Small intestine (tissue), 7 donors: ENCODE data around the gene TLR1. TPM values are rescaled to one million over a fixed set of nuclear protein-coding genes. Genes with fewer than 3 reads are reported as not detected.

Experiments
- DNase-seq, 2 donors: peaks; one replicate each; pipeline versions ENCODE4 v3.0.0 to v3.0.0-alpha.2; 2013
- FAIRE-seq: peaks from 2 replicates; lab custom pipeline; 2012; peaks lifted over from hg19 to GRCh38; lab: Jason Lieb, UNC
- H3K27ac ChIP-seq, 3 donors: one replicate each; pipeline ENCODE4 v1.5.1; 2013; ENCODE audit warnings: low read length in 2 of 3, mild to moderate bottlenecking in 2 of 3, control low read depth in 1 of 3, inconsistent platforms in 1 of 3, low read depth in 1 of 3, moderate library complexity in 1 of 3
- H3K27me3 ChIP-seq, 3 donors: one replicate each; pipeline ENCODE4 v1.6.1; 2013; ENCODE audit warnings: low read length in 3 of 3, inconsistent platforms in 1 of 3; ENCODE audit not compliant: control insufficient read depth in 3 of 3, insufficient read depth in 3 of 3
- H3K36me3 ChIP-seq, 3 donors: one replicate each; pipeline ENCODE4 v1.6.1; 2013; ENCODE audit warnings: low read length in 3 of 3, inconsistent platforms in 1 of 3, low read depth in 1 of 3, mild to moderate bottlenecking in 1 of 3, moderate library complexity in 1 of 3; ENCODE audit not compliant: control insufficient read depth in 3 of 3, insufficient read depth in 2 of 3
- H3K4me1 ChIP-seq, 3 donors: one replicate each; pipeline ENCODE4 v1.6.1; 2013; ENCODE audit warnings: low read length in 2 of 3, inconsistent platforms in 1 of 3, low read depth in 1 of 3, mild to moderate bottlenecking in 1 of 3, moderate library complexity in 1 of 3; ENCODE audit not compliant: control insufficient read depth in 3 of 3, insufficient read depth in 2 of 3
- H3K4me3 ChIP-seq, 3 donors: one replicate each; pipeline ENCODE4 v1.5.1; 2013; ENCODE audit warnings: low read length in 3 of 3, control low read depth in 1 of 3, inconsistent platforms in 1 of 3, low read depth in 1 of 3, mild to moderate bottlenecking in 1 of 3, moderate library complexity in 1 of 3
- H3K9me3 ChIP-seq, 2 donors: one replicate each; pipeline ENCODE4 v1.6.1; 2013; ENCODE audit warnings: low read depth in 1 of 2, low read length in 1 of 2; ENCODE audit not compliant: control insufficient read depth in 2 of 2, insufficient read depth in 1 of 2
- WGBS, 3 donors: extraction: QIAGEN DNeasy Blood & Tissue Kit; methylation state at CpG; one replicate each; pipeline ENCODE4 v1.1.7; 2013; 5-methylcytosine and 5-hydroxymethylcytosine counted together
- polyA plus RNA-seq, 4 donors: library from polyadenylated mRNA; stranded (reverse) in 3 of 4; unstranded in 1 of 4; fragments of 200-250 nt in 3 of 4; fragments of 120-200 nt in 1 of 4; gene quantifications; one replicate each; pipeline versions ENCODE4 v1.2.1 to v1.2.3, GENCODE V29; 2013
- donor health status: healthy with polysubstance abuse.
- donor health status: control.
- donor health status: control.
- donor health status: Bipolar disorder and iron deficiency.
- donor health status: healthy.

TLR1 gene
- polyA plus RNA-seq, 4 donors, result 0.54 to 4.6 (median 1.8) TPM

- no peaks in the 10 kb centered on the region for H3K36me3 ChIP-seq
- DNase-seq, result no peak
- no peak for FAIRE-seq
- H3K4me1 ChIP-seq, result no peaks in the 10 kb centered on the region
- 92 to 96% (median 94%) methylated on average over 3 of the region's 3 CpGs for WGBS, 3 donors
- no peak overlapping the region for H3K4me3 ChIP-seq
- peaks cover 0 to 3% (median 0%) of the 10 kb centered on the region in 3 donors for H3K27me3 ChIP-seq
- H3K9me3 ChIP-seq, result peaks cover 0 to 5% of the 10 kb centered on the region in 2 donors
- H3K27ac ChIP-seq, result no peak overlapping the region
Measured at GRCh38 chr4:38765382-38765781, 39.2 kb downstream of the TLR1 start.

GRCh38 chr4:38764277-38764676 is 40.3 kb downstream of the TLR1 start:
- Histone ChIP-seq H3K36me3 (no peaks in the 10 kb centered on the region), H3K27me3 (peaks cover 0 to 3% (median 0%) of the 10 kb centered on the region in 3 donors), H3K4me1 (peaks cover 0 to 2% (median 0%) of the 10 kb centered on the region in 3 donors), H3K27ac (no peak overlapping the region), H3K9me3 (peaks cover 0 to 5% of the 10 kb centered on the region in 2 donors), H3K4me3 (no peak overlapping the region)
- DNase-seq (no peak), FAIRE-seq (no peak)
- 91 to 99% (median 97%) methylated on average over 3 of the region's 3 CpGs for WGBS, 3 donors

DNA sequence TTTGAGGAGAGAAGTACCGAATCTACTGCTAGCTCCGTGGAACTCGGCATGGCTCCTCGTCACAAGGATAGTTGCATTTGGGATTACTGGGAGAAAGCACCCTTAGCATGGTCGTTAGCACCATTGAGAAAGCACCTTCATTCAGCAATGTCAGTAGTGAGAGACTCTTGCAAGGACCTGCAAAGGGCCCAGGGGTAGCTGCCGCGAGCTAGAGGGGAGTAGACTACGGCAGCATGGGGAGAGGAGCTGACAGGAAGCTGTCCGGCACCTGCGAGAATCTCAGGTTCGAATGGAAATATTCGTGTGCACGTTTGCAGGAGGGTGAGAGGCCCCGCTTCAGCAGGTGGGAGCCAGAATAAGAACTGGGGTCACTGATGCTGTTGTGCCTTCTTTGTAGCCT is 42.0 kb downstream of the TLR1 start:
- peaks cover 0 to 3% (median 0%) of the 10 kb centered on the region in 3 donors for H3K4me1 ChIP-seq
- 86 to 95% (median 90%) methylated on average over 14 of the region's 14 CpGs for WGBS, 3 donors
- H3K4me3 ChIP-seq, result no peak overlapping the region
- H3K27ac ChIP-seq, result no peak overlapping the region
- no peaks in the 10 kb centered on the region for H3K36me3 ChIP-seq
- H3K9me3 ChIP-seq, result peaks cover 0 to 5% of the 10 kb centered on the region in 2 donors
- H3K27me3 ChIP-seq, result no peaks in the 10 kb centered on the region
- FAIRE-seq (no peak), DNase-seq (no peak)

GRCh38 chr4:38759790-38760122 is 44.8 kb downstream of the TLR1 start:
- FAIRE-seq (no peak), DNase-seq (no peak)
- Histone ChIP-seq H3K27me3 (no peaks in the 10 kb centered on the region), H3K4me1 (peaks cover 0 to 3% (median 0%) of the 10 kb centered on the region in 3 donors), H3K4me3 (no peak overlapping the region), H3K9me3 (no peaks in the 10 kb centered on the region), H3K36me3 (no peaks in the 10 kb centered on the region), H3K27ac (no peak overlapping the region)
- WGBS, 3 donors, result 87 to 94% (median 90%) methylated on average over 1 of the region's 1 CpG

GRCh38 chr4:38759113-38759789 is 45.3 kb downstream of the TLR1 start:
- peaks cover 0 to 3% (median 0%) of the 10 kb centered on the region in 3 donors for H3K4me1 ChIP-seq
- no peaks in the 10 kb centered on the region for H3K27me3 ChIP-seq
- no peak overlapping the region for H3K4me3 ChIP-seq
- WGBS, 3 donors, result 11 to 15% (median 11%) methylated on average over 8 of the region's 8 CpGs
- DNase-seq, result peak; percentile 59 to 62
- H3K36me3 ChIP-seq, result no peaks in the 10 kb centered on the region
- FAIRE-seq, result no peak
- no peaks in the 10 kb centered on the region for H3K9me3 ChIP-seq
- peak overlapping the region in 1 of 3 donors; percentile 8 for H3K27ac ChIP-seq

DNA sequence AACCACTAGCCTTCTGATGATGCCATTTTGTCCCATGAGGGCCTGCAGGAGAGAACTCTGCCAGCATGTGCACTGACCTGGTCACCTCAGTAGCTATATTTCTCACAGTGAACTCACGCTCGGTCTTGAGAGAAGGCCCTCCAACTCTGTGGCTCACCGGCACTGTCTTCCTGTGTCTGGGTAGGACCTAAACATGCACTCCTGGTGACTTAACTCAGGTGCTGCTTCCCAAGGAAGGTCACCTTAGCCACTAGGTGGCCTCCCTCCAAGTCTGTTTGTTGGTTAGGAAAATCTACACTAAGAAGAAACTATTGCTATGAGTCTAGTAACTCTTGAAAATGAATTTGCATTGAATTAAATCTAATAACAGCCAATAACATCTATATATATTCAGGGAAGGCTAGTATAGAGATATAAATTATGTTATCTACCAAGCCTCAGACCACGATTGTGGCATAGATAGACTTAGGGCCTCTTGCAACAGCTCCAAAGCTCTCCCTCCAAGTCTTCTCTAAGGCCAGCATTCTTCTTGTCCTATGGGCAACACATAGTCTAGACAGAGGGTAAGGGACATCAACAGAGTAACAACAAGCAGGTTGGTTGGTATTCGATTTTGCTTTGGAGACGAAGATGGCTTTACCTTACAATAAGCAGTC is 46.5 kb downstream of the TLR1 start:
- peak; percentile 42 to 48 for DNase-seq
- 75 to 83% (median 80%) methylated on average over 6 of the region's 6 CpGs for WGBS, 3 donors
- Histone ChIP-seq H3K4me3 (no peak overlapping the region), H3K9me3 (no peaks in the 10 kb centered on the region), H3K36me3 (no peaks in the 10 kb centered on the region), H3K4me1 (peaks cover 0 to 3% (median 0%) of the 10 kb centered on the region in 3 donors), H3K27me3 (no peaks in the 10 kb centered on the region), H3K27ac (no peak overlapping the region)
- no peak for FAIRE-seq

GRCh38 chr4:38752941-38753806 is 51.4 kb downstream of the TLR1 start:
- Histone ChIP-seq H3K9me3 (peaks cover 0 to 3% of the 10 kb centered on the region in 2 donors), H3K4me1 (peaks cover 0 to 4% (median 0%) of the 10 kb centered on the region in 3 donors), H3K4me3 (no peak overlapping the region), H3K27ac (peak overlapping the region in 2 of 3 donors; percentile 39 to 74), H3K36me3 (no peaks in the 10 kb centered on the region), H3K27me3 (no peaks in the 10 kb centered on the region)
- DNase-seq, result peak in 1 of 2 donors; percentile 60
- whole genome bisulfite sequencing, 3 donors, result 63 to 79% (median 79%) methylated on average over 19 of the region's 19 CpGs
- no peak for FAIRE-seq

- H3K27ac ChIP-seq, result peak overlapping the region; percentile 24 to 78 (median 74)
- peaks cover 0 to 2% (median 0%) of the 10 kb centered on the region in 3 donors for H3K36me3 ChIP-seq
- H3K9me3 ChIP-seq, result peaks cover 0 to 10% of the 10 kb centered on the region in 2 donors
- WGBS, 3 donors, result 63 to 83% (median 71%) methylated on average over 8 of the region's 8 CpGs
- H3K27me3 ChIP-seq, result no peaks in the 10 kb centered on the region
- peaks cover 0 to 4% (median 0%) of the 10 kb centered on the region in 3 donors for H3K4me1 ChIP-seq
- H3K4me3 ChIP-seq, result no peak overlapping the region
- FAIRE-seq (no peak), DNase-seq (no peak)
Measured at GRCh38 chr4:38752372-38752940, 52.1 kb downstream of the TLR1 start.
